A549 (cell line): ENCODE data around the gene PTPRD. TPM values are rescaled to one million over a fixed set of nuclear protein-coding genes. Genes with fewer than 3 reads are reported as not detected.
A peak's percentile ranks its signal among the peaks of the same experiment; 100 is the strongest.

Source experiments
- ATAC-seq, 2 experiments: fragments of 200-7000 bp in 1 of 2; fragments of >200 bp in 1 of 2; cut with Nextera tagmentation in 1 of 2; cut with Tn5 transposase in 1 of 2; 3 replicates each; pipeline versions ENCODE4 v1.8.0 to v1.9.1; 2018 to 2020; ENCODE audit warnings: mild to moderate bottlenecking in 1 of 2, moderate library complexity in 1 of 2
- CTCF ChIA-PET: fragments of 300-600 bp; sonication (Branson Sonifier 250); formaldehyde crosslinking; extraction: SDS; loops from one replicate; lab custom pipeline; 2021; ENCODE audit warnings: antibody characterized with exemption, inconsistent platforms; lab: Yijun Ruan, JAX
- POLR2A ChIA-PET: fragments of 350-600 bp; formaldehyde crosslinking; extraction: SDS; loops from one replicate; lab custom pipeline; 2021; ENCODE audit warnings: antibody characterized with exemption, inconsistent platforms; lab: Yijun Ruan, JAX
- DNase-seq, 2 experiments: peaks; one replicate each; pipeline versions ENCODE4 v3.0.0 to v3.0.0-alpha.2; 2011 to 2016; ENCODE audit warnings: low read depth in 1 of 2, low spot score in 1 of 2
- FAIRE-seq: peaks from 2 replicates; lab custom pipeline; 2011; peaks lifted over from hg19 to GRCh38; lab: Jason Lieb, UNC
- H3K27ac ChIP-seq, 2 experiments: fragments of >200 bp; sonication (Bioruptor Twin); formaldehyde crosslinking; 3 replicates each; pipeline ENCODE4 v1.5.1; 2016 to 2017
- H3K4me1 ChIP-seq: fragments of >200 bp; sonication (Bioruptor Twin); formaldehyde crosslinking; 3 replicates; pipeline ENCODE4 v1.6.1; 2016
- H3K4me2 ChIP-seq: fragments of >200 bp; sonication (Bioruptor Twin); formaldehyde crosslinking; 3 replicates; pipeline ENCODE4 v1.6.1; 2016
- H3K4me3 ChIP-seq: fragments of >200 bp; sonication (Bioruptor Twin); formaldehyde crosslinking; 3 replicates; pipeline ENCODE4 v1.5.1; 2016
- H3K9me3 ChIP-seq: fragments of >200 bp; sonication (Bioruptor Twin); formaldehyde crosslinking; 3 replicates; pipeline ENCODE4 v1.6.1; 2016
- BHLHE40 ChIP-seq: IDR thresholded peaks from 2 replicates; pipeline ENCODE4 v1.6.1; 2012; ENCODE audit warnings: low read depth, low read length, inconsistent platforms
- CBX8 ChIP-seq: fragments of 200-600 bp; sonication (generic); IDR thresholded peaks from 2 replicates; pipeline ENCODE4 v1.6.1; 2016
- CHD4 ChIP-seq: fragments of 200-600 bp; sonication (generic); IDR thresholded peaks from 2 replicates; pipeline ENCODE4 v1.6.1; 2016; ENCODE audit warnings: antibody characterized with exemption, mild to moderate bottlenecking, borderline replicate concordance
- CTCF ChIP-seq: fragments of >200 bp; sonication (Bioruptor Twin); formaldehyde crosslinking; IDR thresholded peaks from 3 replicates; pipeline ENCODE4 v1.5.1; 2016
- E2F6 ChIP-seq: IDR thresholded peaks from 2 replicates; pipeline ENCODE4 v1.6.1; 2012; ENCODE audit warnings: low read depth, borderline replicate concordance
- EHF ChIP-seq: fragments of 250-450 bp; sonication (Bioruptor Pico); IDR thresholded peaks from 2 replicates; pipeline ENCODE4 v1.5.0; 2020; ENCODE audit warnings: mild to moderate bottlenecking
- EP300 ChIP-seq, 2 experiments: fragments of >200 bp; sonication (Bioruptor Twin); formaldehyde crosslinking; IDR thresholded peaks; 2 replicates in 1 of 2; 3 replicates in 1 of 2; pipeline ENCODE4 v1.6.1; 2016 to 2017
- FOSL2 ChIP-seq, 2 experiments: fragments of 450-650 bp in 1 of 2; fragments of >200 bp in 1 of 2; sonication (Bioruptor Twin) in 1 of 2; formaldehyde crosslinking; IDR thresholded peaks; 2 replicates each; pipeline versions ENCODE4 v1.5.0 to v1.6.1; 2016 to 2020; ENCODE audit warnings: mild to moderate bottlenecking in 1 of 2, moderate library complexity in 1 of 2
- FOXS1 ChIP-seq: fragments of 250-450 bp; sonication (Bioruptor Pico); IDR thresholded peaks from 2 replicates; pipeline ENCODE4 v1.5.0; 2020; ENCODE audit warnings: mild to moderate bottlenecking, moderate library complexity
- HMGXB4 ChIP-seq: fragments of 250-450 bp; sonication (Bioruptor Pico); IDR thresholded peaks from 2 replicates; pipeline ENCODE4 v1.5.0; 2021; ENCODE audit warnings: mild to moderate bottlenecking, moderate library complexity, borderline replicate concordance
- KDM5A ChIP-seq: fragments of 200-600 bp; sonication (generic); IDR thresholded peaks from 2 replicates; pipeline ENCODE4 v1.6.1; 2016; ENCODE audit warnings: antibody characterized with exemption, mild to moderate bottlenecking
- MAFK ChIP-seq: fragments of 450-650 bp; IDR thresholded peaks from 2 replicates; pipeline ENCODE4 v1.6.1; 2014; ENCODE audit not compliant: partially characterized antibody
- MAZ ChIP-seq: fragments of 150-350 bp; IDR thresholded peaks from 2 replicates; pipeline ENCODE4 v1.6.1; 2014; ENCODE audit warnings: antibody characterized with exemption, low read depth, low read length, borderline replicate concordance
- NFE2L2 ChIP-seq: fragments of 150-350 bp; conservative IDR thresholded peaks from 2 replicates; pipeline ENCODE4 v1.6.1; 2014; ENCODE audit warnings: low read length
- POLR2AphosphoS2 ChIP-seq: conservative IDR thresholded peaks from 2 replicates; pipeline ENCODE4 v1.6.1; 2012; ENCODE audit warnings: low read length, improper control_type of control experiment, inconsistent platforms
- RAD21 ChIP-seq, 2 experiments: fragments of >200 bp in 1 of 2; sonication (Bioruptor Twin) in 1 of 2; formaldehyde crosslinking in 1 of 2; IDR thresholded peaks in 1 of 2; conservative IDR thresholded peaks in 1 of 2; 2 replicates in 1 of 2; 3 replicates in 1 of 2; pipeline ENCODE4 v1.6.1; 2012 to 2018; ENCODE audit warnings: inconsistent platforms in 1 of 2
- RCOR1 ChIP-seq: fragments of 150-350 bp; IDR thresholded peaks from 2 replicates; pipeline ENCODE4 v1.6.1; 2014; ENCODE audit warnings: antibody characterized with exemption, low read length, low read depth
- ZFP36 ChIP-seq: fragments of 450-650 bp; IDR thresholded peaks from 2 replicates; pipeline ENCODE4 v1.6.1; 2014; ENCODE audit warnings: borderline replicate concordance; ENCODE audit not compliant: partially characterized antibody
- ZNF302 ChIP-seq: fragments of 250-450 bp; sonication (Bioruptor Pico); IDR thresholded peaks from 2 replicates; pipeline ENCODE4 v1.9.0; 2021; ENCODE audit warnings: inconsistent platforms, mild to moderate bottlenecking, moderate library complexity
- WGBS: methylation state at CpG from one replicate; pipeline ENCODE4 v1.1.6; 2017; ENCODE audit errors: missing lambda C conversion rate; 5-methylcytosine and 5-hydroxymethylcytosine counted together
- polyA plus RNA-seq, 4 experiments: library from polyadenylated mRNA; depleted of rRNA in 3 of 4; stranded (reverse); fragments of >200 nt; fragmentation: RNase III in 1 of 4; extraction: RNeasy Plus Mini Kit Qiagen cat#74134 plus additional on column Dnase treatment in 1 of 4; gene quantifications; 2 replicates in 3 of 4; 3 replicates in 1 of 4; pipeline ENCODE4 v1.2.3, GENCODE V29; 2011 to 2017
- TF ChIP-seq, protein P1 (sequence below): fragments of 450-650 bp; IDR thresholded peaks from 2 replicates; pipeline ENCODE4 v1.6.1; 2014; ENCODE audit warnings: antibody characterized with exemption

PTPRD gene
- polyA plus RNA-seq, 2 of the 4 experiments (the other 2 are of a cell fraction), result 0.39 to 1.3 TPM

DNA sequence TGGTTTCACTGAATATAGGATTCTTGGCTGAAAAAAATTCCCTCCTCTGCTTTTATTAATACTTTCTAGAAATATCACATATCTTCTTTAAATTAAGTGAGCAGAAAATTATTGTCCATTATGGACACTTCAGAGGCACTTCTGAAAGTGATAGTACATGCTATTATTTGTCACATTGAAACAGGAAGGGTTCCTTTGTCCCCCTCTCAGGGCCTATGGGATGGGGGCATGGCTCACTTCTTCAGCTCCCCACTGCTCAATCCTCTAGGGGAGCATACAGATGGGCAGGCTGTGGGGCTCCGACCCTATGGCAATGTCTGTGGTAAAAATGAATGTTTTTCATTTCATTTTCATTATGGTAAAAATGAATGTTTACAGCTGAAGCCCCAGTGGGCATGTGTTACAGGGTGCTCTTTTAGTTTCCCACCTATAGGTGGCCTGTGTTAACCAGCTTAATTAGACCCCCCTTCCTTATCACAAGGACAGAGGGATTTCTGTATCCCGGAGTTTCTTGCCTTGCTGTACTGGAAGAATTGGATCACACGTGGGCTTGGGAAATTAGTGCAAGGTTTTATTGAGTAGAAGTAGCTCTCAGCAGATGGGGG is 1225.2 kb downstream of the PTPRD start:
- Histone ChIP-seq H3K4me2 (no peak overlapping the region), H3K9me3 (no peaks in the 10 kb centered on the region), H3K27ac (no peak overlapping the region), H3K4me1 (no peaks in the 10 kb centered on the region), H3K4me3 (no peak overlapping the region)
- 17% methylated on average over 3 of the region's 3 CpGs for WGBS
- POLR2A ChIA-PET, result no interaction called here
- CTCF ChIA-PET, result no interaction called here
- ATAC-seq (no peak), FAIRE-seq (no peak), DNase-seq (no peak)
- TF ChIP-seq RCOR1 (no peak), MAFK (no peak), CHD4 (no peak), MAZ (no peak), NFE2L2 (no peak), HMGXB4 (CRISPR knock-in tag) (no peak), CBX8 (no peak), EHF (CRISPR knock-in tag) (no peak), E2F6 (no peak), FOXS1 (CRISPR knock-in tag) (no peak), ZFP36 (no peak), FOSL2 (IDR thresholded peaks at IDR 0.05) (no peak), FOSL2 (CRISPR knock-in tag; IDR thresholded peaks at IDR 0.05) (no peak)
- TF ChIP-seq, protein P1, sequence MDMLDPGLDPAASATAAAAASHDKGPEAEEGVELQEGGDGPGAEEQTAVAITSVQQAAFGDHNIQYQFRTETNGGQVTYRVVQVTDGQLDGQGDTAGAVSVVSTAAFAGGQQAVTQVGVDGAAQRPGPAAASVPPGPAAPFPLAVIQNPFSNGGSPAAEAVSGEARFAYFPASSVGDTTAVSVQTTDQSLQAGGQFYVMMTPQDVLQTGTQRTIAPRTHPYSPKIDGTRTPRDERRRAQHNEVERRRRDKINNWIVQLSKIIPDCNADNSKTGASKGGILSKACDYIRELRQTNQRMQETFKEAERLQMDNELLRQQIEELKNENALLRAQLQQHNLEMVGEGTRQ, result no peak

DNA sequence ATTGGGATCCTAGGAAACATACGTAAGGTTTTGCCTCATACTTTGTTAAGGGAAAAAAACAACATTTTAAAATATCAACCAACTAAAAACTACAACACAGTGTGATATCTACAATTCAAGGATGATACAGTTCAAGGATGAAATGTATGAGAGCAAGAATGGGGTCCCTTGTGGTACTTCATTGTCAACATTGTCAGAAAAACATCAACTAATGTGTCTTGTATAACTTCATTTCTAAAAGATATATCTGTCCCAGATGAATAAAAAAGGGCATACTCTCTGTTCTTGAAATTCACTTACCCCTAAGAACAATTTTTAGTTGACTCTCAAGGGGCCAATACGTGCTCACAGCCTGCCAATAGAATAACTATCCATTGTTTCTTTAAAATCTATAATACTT is 1250.5 kb downstream of the PTPRD start:
- H3K4me1 ChIP-seq, result no peaks in the 10 kb centered on the region
- no peak overlapping the region for H3K27ac ChIP-seq
- ATAC-seq (no peak), DNase-seq (no peak), FAIRE-seq (no peak)
- POLR2A ChIA-PET, result no interaction called here
- WGBS, result 11% methylated on average over 2 of the region's 2 CpGs
- TF ChIP-seq POLR2AphosphoS2, result no peak
- no peak for TF ChIP-seq EP300 (IDR thresholded peaks at IDR 0.05)
- no peak for TF ChIP-seq KDM5A
- no peak for TF ChIP-seq CTCF
- H3K9me3 ChIP-seq, result no peaks in the 10 kb centered on the region
- no peak overlapping the region for H3K4me3 ChIP-seq
- no peak overlapping the region for H3K4me2 ChIP-seq
- CTCF ChIA-PET, result no interaction called here

DNA sequence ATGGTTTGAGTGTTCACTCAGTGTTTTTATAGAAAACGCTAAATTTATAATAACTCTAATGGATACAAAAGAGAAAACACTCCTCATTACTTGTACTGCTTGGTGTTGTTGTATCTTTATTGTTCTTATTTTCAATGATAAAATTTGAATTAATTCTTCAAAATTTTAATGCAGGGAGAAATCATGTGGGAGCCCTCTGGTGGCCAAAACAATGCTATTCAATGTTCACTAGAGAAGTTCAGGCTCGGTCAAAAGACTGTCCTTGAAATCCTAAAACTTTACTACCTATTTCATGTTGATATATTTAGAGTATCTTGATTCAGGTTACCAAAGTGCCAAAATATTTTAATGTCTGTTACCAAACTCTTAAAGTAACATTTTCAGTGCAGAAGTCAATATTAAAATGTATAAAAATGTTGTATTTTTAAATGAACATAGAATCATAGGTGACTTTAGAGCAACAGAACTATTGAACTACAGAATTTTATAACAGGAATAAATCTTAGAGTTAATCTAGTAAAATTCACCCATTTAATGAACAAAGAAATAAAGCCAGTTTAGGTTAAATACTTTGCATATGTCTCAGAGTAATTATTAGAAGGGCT is 1259.8 kb downstream of the PTPRD start:
- WGBS, result 2% methylated on average over 2 of the region's 2 CpGs
- no peaks in the 10 kb centered on the region for H3K9me3 ChIP-seq
- DNase-seq, result no peak
- H3K4me3 ChIP-seq, result no peak overlapping the region
- CTCF ChIA-PET, result no interaction called here
- ATAC-seq, result no peak
- H3K27ac ChIP-seq, result no peak overlapping the region
- H3K4me1 ChIP-seq, result no peaks in the 10 kb centered on the region
- POLR2A ChIA-PET, result no interaction called here
- H3K4me2 ChIP-seq, result no peak overlapping the region
- FAIRE-seq, result no peak
- TF ChIP-seq BHLHE40 (no peak), HMGXB4 (CRISPR knock-in tag) (no peak), RAD21 (conservative IDR thresholded peaks at IDR 0.05 in 1 of 2, IDR thresholded peaks at IDR 0.05 in 1 of 2) (peak in 1 of 2 experiments; percentile 16; a peak in 2 of 5 replicates), CTCF (peak; percentile 36; the same call in 2 of the 3 replicates), ZNF302 (CRISPR knock-in tag) (no peak), NFE2L2 (no peak), CHD4 (no peak)
